Sigmoid colon (tissue), 7 donors: ENCODE measurements around the gene EIF4A3. TPM values are rescaled to one million over a fixed set of nuclear protein-coding genes. Genes with fewer than 3 reads are reported as not detected.
"Not testable (repeated sequence)": the region's sequence is repeated elsewhere in the genome, so short reads cannot be mapped to it uniquely, and the experiment has no call there.

Source experiments
- DNase-seq: peaks from one replicate; pipeline ENCODE4 v3.0.0-alpha.2; 2019
- H3K27ac ChIP-seq, 4 donors: fragments of 200-600 bp; sonication (generic); one replicate each; pipeline ENCODE4 v1.5.1; 2016 to 2019; ENCODE audit warnings: mild to moderate bottlenecking in 1 of 4
- H3K27me3 ChIP-seq, 3 donors: fragments of 200-600 bp; sonication (generic); one replicate each; pipeline ENCODE4 v1.5.1; 2019; ENCODE audit warnings: mild to moderate bottlenecking in 1 of 3
- H3K36me3 ChIP-seq, 4 donors: fragments of 200-600 bp; sonication (generic); one replicate each; pipeline ENCODE4 v1.5.1; 2016 to 2019
- H3K4me1 ChIP-seq, 4 donors: fragments of 200-600 bp; sonication (generic); one replicate each; pipeline ENCODE4 v1.5.1; 2017 to 2019
- H3K4me3 ChIP-seq, 4 donors: fragments of 200-600 bp; sonication (generic); one replicate each; pipeline ENCODE4 v1.5.1; 2017 to 2019; ENCODE audit warnings: mild to moderate bottlenecking in 2 of 4, moderate library complexity in 1 of 4
- H3K9me3 ChIP-seq, 4 donors: fragments of 200-600 bp in 3 of 4; sonication (generic) in 3 of 4; one replicate each; pipeline versions ENCODE4 v1.5.1 to v1.6.1; 2013 to 2019
- EP300 ChIP-seq, 4 donors: sonication (generic); formaldehyde crosslinking; IDR thresholded peaks; one replicate each; pipeline ENCODE4 v1.6.1; 2017; ENCODE audit warnings: antibody characterized with exemption in 4 of 4
- POLR2A ChIP-seq, 2 donors: fragments of 450-650 bp; IDR thresholded peaks; one replicate each; pipeline ENCODE4 v1.6.1; 2016; ENCODE audit warnings: antibody characterized with exemption in 2 of 2, mild to moderate bottlenecking in 2 of 2, moderate library complexity in 2 of 2
- POLR2AphosphoS5 ChIP-seq, 4 donors: sonication (generic); formaldehyde crosslinking; IDR thresholded peaks; one replicate each; pipeline ENCODE4 v1.6.1; 2017; ENCODE audit warnings: antibody characterized with exemption in 4 of 4
- WGBS, 2 donors: extraction: QIAGEN DNeasy Blood & Tissue Kit; methylation state at CpG; one replicate each; pipeline ENCODE4 v1.1.7; 2013; 5-methylcytosine and 5-hydroxymethylcytosine counted together
- intact Hi-C: fragments of 100-400 bp; cut with DNase I; formaldehyde crosslinking; loops from one replicate; pipeline ENCODE4 v1.15.1; 2023
- polyA plus RNA-seq, 3 donors: library from polyadenylated mRNA; stranded (reverse); fragments of 200-250 nt; gene quantifications; one replicate each; pipeline ENCODE4 v1.2.3, GENCODE V29; 2013
- total RNA-seq, 4 donors: library from RNA; depleted of rRNA; stranded (reverse); fragments of >200 nt; gene quantifications; one replicate each; pipeline ENCODE4 v1.1.0, GENCODE V29; 2016
- TF ChIP-seq, protein P1 (sequence below), 4 experiments: fragments of 450-650 bp in 3 of 4; fragments of 200-600 bp in 1 of 4; IDR thresholded peaks; one replicate each; pipeline ENCODE4 v1.5.1; 2016 to 2019; ENCODE audit warnings: antibody characterized with exemption in 4 of 4, mild to moderate bottlenecking in 3 of 4, moderate library complexity in 2 of 4
- donor health status: healthy with polysubstance abuse.
- donor health status: Bipolar disorder and iron deficiency.
- donor health status: healthy.

The EIF4A3 gene
- total and polyA plus RNA-seq, 7 donors: 26.6 to 97.1 (median 45.1) TPM

DNA sequence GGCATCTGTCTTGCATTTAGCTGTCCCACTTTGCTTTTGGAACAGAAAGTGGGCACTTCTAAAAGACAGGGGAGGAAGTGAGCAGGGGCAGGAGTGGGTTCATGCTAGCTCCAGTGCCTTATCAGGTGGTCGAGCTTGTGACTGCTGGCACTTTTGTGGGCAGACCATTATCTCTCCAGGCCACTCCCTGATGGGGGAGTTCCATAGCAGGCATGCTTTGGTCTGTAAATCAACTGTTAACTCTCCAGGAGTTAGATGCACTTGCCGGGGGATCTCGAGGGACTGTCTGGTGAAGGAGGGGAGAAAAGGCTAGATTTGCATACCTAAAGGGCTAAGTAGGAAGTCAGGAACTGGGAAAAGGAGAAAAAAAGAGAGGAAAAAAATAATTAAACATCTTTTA lies 13.6 kb upstream of the EIF4A3 start:
- Histone ChIP-seq H3K4me3 (no peak overlapping the region), H3K9me3 (no peaks in the 10 kb centered on the region), H3K27me3 (peaks cover 0 to 5% (median 0%) of the 10 kb centered on the region in 3 donors), H3K36me3 (no peaks in the 10 kb centered on the region), H3K27ac (no peak overlapping the region), H3K4me1 (no peaks in the 10 kb centered on the region)
- WGBS, 2 donors: 25 to 48% methylated on average over 3 of the region's 3 CpGs
- DNase-seq: no peak
- TF ChIP-seq POLR2A (IDR thresholded peaks at IDR 0.05): no peak
- TF ChIP-seq, protein P1, sequence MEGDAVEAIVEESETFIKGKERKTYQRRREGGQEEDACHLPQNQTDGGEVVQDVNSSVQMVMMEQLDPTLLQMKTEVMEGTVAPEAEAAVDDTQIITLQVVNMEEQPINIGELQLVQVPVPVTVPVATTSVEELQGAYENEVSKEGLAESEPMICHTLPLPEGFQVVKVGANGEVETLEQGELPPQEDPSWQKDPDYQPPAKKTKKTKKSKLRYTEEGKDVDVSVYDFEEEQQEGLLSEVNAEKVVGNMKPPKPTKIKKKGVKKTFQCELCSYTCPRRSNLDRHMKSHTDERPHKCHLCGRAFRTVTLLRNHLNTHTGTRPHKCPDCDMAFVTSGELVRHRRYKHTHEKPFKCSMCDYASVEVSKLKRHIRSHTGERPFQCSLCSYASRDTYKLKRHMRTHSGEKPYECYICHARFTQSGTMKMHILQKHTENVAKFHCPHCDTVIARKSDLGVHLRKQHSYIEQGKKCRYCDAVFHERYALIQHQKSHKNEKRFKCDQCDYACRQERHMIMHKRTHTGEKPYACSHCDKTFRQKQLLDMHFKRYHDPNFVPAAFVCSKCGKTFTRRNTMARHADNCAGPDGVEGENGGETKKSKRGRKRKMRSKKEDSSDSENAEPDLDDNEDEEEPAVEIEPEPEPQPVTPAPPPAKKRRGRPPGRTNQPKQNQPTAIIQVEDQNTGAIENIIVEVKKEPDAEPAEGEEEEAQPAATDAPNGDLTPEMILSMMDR (IDR thresholded peaks at IDR 0.05): no peak
- no peak for TF ChIP-seq EP300 (IDR thresholded peaks at IDR 0.05)
- no peak for TF ChIP-seq POLR2AphosphoS5 (IDR thresholded peaks at IDR 0.05)
- intact Hi-C loops: no loop called here

DNA sequence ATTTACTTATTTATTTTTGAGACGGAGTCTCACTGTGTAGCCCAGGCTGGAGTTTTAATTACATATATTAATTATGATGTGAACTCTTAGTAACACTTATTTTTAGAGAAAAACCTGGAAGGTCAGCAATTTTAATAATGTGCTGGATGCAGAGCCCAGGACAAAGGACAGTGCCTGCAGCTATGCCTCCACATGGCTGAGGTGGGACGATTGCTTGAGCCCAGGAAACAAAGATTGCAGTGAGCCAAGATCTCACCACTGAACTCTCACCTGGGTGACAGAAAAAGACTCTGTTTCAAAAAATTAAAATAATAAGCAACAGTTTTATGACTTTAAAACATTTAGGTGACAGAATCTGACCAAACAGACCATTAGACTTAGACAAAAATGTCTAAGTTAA lies 11.9 kb upstream of the EIF4A3 start:
- TF ChIP-seq EP300 (IDR thresholded peaks at IDR 0.05): no peak
- TF ChIP-seq, protein P1 (IDR thresholded peaks at IDR 0.05): no peak
- no peaks in the 10 kb centered on the region for H3K36me3 ChIP-seq
- DNase-seq: no peak
- H3K4me1 ChIP-seq: no peaks in the 10 kb centered on the region
- intact Hi-C loops: no loop called here
- no peak overlapping the region for H3K4me3 ChIP-seq
- no peaks in the 10 kb centered on the region for H3K9me3 ChIP-seq
- peaks cover 0 to 5% (median 0%) of the 10 kb centered on the region in 3 donors for H3K27me3 ChIP-seq
- no peak overlapping the region for H3K27ac ChIP-seq
- 64 to 81% methylated on average over 2 of the region's 2 CpGs for WGBS, 2 donors

DNA sequence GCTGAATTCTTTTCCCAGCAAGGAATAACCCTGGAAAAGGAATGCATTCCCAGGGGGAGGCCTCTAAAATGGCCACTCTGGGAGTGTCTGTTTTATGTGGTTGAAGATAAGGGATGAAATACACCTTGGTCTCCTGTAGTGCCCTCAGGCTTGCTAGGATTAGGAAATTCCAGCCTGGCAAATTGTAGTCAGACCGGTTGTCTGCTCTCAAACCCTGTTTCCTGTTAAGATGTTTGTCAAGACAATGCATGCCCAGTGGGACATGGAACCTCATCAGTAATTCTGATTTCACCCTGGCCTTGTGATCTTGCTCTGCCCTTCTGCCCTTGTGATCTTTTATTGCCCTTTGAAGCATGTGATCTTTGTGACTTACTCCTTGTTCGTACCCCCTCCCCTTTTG lies 8.7 kb upstream of the EIF4A3 start:
- H3K4me3 ChIP-seq, intact Hi-C loops, H3K4me1 ChIP-seq, H3K27me3 ChIP-seq, H3K9me3 ChIP-seq, H3K36me3 ChIP-seq, H3K27ac ChIP-seq, DNase-seq: not testable (repeated sequence)
- 25 to 44% methylated on average over 2 of the region's 2 CpGs for whole genome bisulfite sequencing, 2 donors

DNA sequence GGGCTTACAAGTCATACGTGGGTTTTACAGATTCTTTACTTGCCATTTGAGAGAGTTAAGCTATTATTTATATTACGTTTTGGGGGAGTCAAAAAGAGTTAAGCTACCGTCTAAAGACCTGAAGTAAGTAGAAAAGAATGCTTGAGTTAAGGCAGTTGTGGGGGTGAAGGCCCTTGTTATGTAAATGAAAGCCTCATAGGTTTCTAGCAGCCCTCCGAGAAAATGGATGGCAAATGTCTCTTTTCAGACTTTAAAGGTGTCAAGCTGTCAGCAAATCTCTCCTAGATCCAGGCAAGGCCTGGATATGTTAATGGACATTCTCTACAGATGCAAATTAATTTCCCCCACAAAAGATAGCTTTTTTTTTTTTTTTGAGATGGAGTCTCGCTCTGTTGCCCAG lies 7.2 kb upstream of the EIF4A3 start:
- no peaks in the 10 kb centered on the region for H3K36me3 ChIP-seq
- no peaks in the 10 kb centered on the region for H3K27me3 ChIP-seq
- no peaks in the 10 kb centered on the region for H3K9me3 ChIP-seq
- no peak for TF ChIP-seq POLR2A (IDR thresholded peaks at IDR 0.05)
- no peak for TF ChIP-seq EP300 (IDR thresholded peaks at IDR 0.05)
- TF ChIP-seq, protein P1 (IDR thresholded peaks at IDR 0.05): no peak
- TF ChIP-seq POLR2AphosphoS5 (IDR thresholded peaks at IDR 0.05): no peak
- DNase-seq: no peak
- intact Hi-C loops: no loop called here
- H3K4me3 ChIP-seq: no peak overlapping the region
- H3K4me1 ChIP-seq: peaks cover 0 to 8% (median under 1%) of the 10 kb centered on the region in 4 donors
- WGBS, 2 donors: 81 to 88% methylated on average over 5 of the region's 5 CpGs
- H3K27ac ChIP-seq: no peak overlapping the region

DNA sequence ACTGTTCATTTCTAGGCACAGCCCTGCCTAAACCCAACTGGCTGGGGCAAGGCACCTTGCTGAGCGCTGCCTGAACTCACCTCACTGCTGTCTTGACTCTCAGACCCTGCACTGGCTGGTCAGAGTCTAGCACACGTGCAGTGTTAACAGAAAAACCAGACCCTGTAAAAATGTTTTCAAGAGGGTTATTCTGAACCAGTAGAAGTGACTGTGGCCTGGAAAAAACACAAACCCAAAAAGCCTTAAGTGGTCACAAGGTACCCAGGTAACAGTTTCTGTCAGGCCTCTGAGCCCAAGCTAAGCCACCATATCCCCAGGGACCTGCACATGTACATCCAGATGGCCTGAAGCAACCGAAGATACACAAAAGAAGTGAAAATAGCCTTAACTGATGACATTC lies 6.1 kb upstream of the EIF4A3 start:
- WGBS, 2 donors: 79 to 91% methylated on average over 3 of the region's 3 CpGs
- intact Hi-C loops: no loop called here
- no peak for TF ChIP-seq EP300 (IDR thresholded peaks at IDR 0.05)
- TF ChIP-seq POLR2A (IDR thresholded peaks at IDR 0.05): no peak
- TF ChIP-seq, protein P1 (IDR thresholded peaks at IDR 0.05): no peak
- TF ChIP-seq POLR2AphosphoS5 (IDR thresholded peaks at IDR 0.05): no peak

More for the DNA sequence above, 6.1 kb upstream of the EIF4A3 start:
- Histone ChIP-seq H3K9me3 (no peaks in the 10 kb centered on the region), H3K36me3 (no peaks in the 10 kb centered on the region), H3K4me1 (peaks cover 0 to 15% (median 6%) of the 10 kb centered on the region in 4 donors), H3K4me3 (no peak overlapping the region), H3K27me3 (no peaks in the 10 kb centered on the region), H3K27ac (no peak overlapping the region)
- DNase-seq: no peak
